HepG2 (cell line): Measurements from ENCODE around the gene TNFAIP8L1. TPM values are rescaled to one million over a fixed set of nuclear protein-coding genes. Genes with fewer than 3 reads are reported as not detected.
A peak's percentile ranks its signal among the peaks of the same experiment; 100 is the strongest.

Experiments used
- ATRX ChIP-seq: sonication (generic); formaldehyde crosslinking; IDR thresholded peaks from 2 replicates; pipeline ENCODE4 v1.4.0; 2020; ENCODE audit warnings: missing genetic modification reagents, borderline replicate concordance
- CAMTA2 ChIP-seq: sonication (generic); formaldehyde crosslinking; IDR thresholded peaks from 2 replicates; pipeline ENCODE4 v1.4.0; 2020; ENCODE audit warnings: mild to moderate bottlenecking, missing genetic modification reagents, borderline replicate concordance
- CREBL2 ChIP-seq: sonication (generic); formaldehyde crosslinking; IDR thresholded peaks from 2 replicates; pipeline ENCODE4 v1.8.1; 2023; ENCODE audit warnings: missing genetic modification reagents, mild to moderate bottlenecking, borderline replicate concordance
- FUBP1 ChIP-seq: sonication (generic); formaldehyde crosslinking; IDR thresholded peaks from 2 replicates; pipeline ENCODE4 v1.5.1; 2020; ENCODE audit warnings: missing genetic modification reagents, mild to moderate bottlenecking, borderline replicate concordance
- HMGA1 ChIP-seq: sonication (generic); formaldehyde crosslinking; conservative IDR thresholded peaks from 2 replicates; pipeline ENCODE4 v1.4.0; 2020; ENCODE audit warnings: missing genetic modification reagents
- KDM1A ChIP-seq: IDR thresholded peaks from 2 replicates; pipeline ENCODE4 v1.6.1; 2016; ENCODE audit warnings: missing compliant biosample characterization
- KMT2A ChIP-seq: sonication (generic); formaldehyde crosslinking; IDR thresholded peaks from 2 replicates; pipeline ENCODE4 v1.4.0; 2020; ENCODE audit warnings: missing genetic modification reagents
- LCORL ChIP-seq, 2 experiments: fragments of 450-650 bp in 1 of 2; sonication (generic) in 1 of 2; formaldehyde crosslinking in 1 of 2; IDR thresholded peaks; 2 replicates each; pipeline versions ENCODE4 v1.5.0 to v1.6.1; 2017 to 2020; ENCODE audit warnings: antibody characterized with exemption in 1 of 2, missing genetic modification reagents in 1 of 2
- MAFF ChIP-seq: IDR thresholded peaks from 2 replicates; pipeline ENCODE4 v1.6.1; 2011; ENCODE audit warnings: low read depth, low read length, improper control_type of control experiment
- SALL1 ChIP-seq: sonication (generic); formaldehyde crosslinking; IDR thresholded peaks from 2 replicates; pipeline ENCODE4 v1.8.0; 2022; ENCODE audit warnings: mild to moderate bottlenecking, missing genetic modification reagents
- SMARCC2 ChIP-seq: fragments of 450-650 bp; IDR thresholded peaks from 2 replicates; pipeline ENCODE4 v1.6.1; 2017; ENCODE audit warnings: antibody characterized with exemption, mild to moderate bottlenecking
- SNAPC2 ChIP-seq: sonication (generic); formaldehyde crosslinking; IDR thresholded peaks from 2 replicates; pipeline ENCODE4 v1.8.1; 2022; ENCODE audit warnings: mild to moderate bottlenecking, missing genetic modification reagents
- SPEN ChIP-seq: sonication (generic); formaldehyde crosslinking; IDR thresholded peaks from 2 replicates; pipeline ENCODE4 v1.5.1; 2020; ENCODE audit warnings: low read depth, mild to moderate bottlenecking, missing genetic modification reagents
- ZFP36L1 ChIP-seq: sonication (generic); formaldehyde crosslinking; IDR thresholded peaks from 2 replicates; pipeline ENCODE4 v1.8.0; 2022; ENCODE audit warnings: mild to moderate bottlenecking, missing genetic modification reagents, moderate library complexity
- ZNF205 ChIP-seq: IDR thresholded peaks from 2 replicates; pipeline ENCODE4 v1.6.1; 2018; ENCODE audit warnings: missing biosample characterization, missing genetic modification reagents
- ZNF274 ChIP-seq: sonication (generic); formaldehyde crosslinking; IDR thresholded peaks from 2 replicates; pipeline ENCODE4 v1.5.1; 2020; ENCODE audit warnings: mild to moderate bottlenecking, missing genetic modification reagents
- ZNF292 ChIP-seq: sonication (generic); formaldehyde crosslinking; IDR thresholded peaks from 2 replicates; pipeline ENCODE4 v1.8.1; 2022; ENCODE audit warnings: mild to moderate bottlenecking, low read depth, missing genetic modification reagents, borderline replicate concordance
- ZNF513 ChIP-seq: sonication (generic); formaldehyde crosslinking; conservative IDR thresholded peaks from 2 replicates; pipeline ENCODE4 v1.5.0; 2020; ENCODE audit warnings: missing genetic modification reagents
- ZNF557 ChIP-seq: sonication (generic); formaldehyde crosslinking; IDR thresholded peaks from 2 replicates; pipeline ENCODE4 v1.4.0; 2020; ENCODE audit warnings: missing genetic modification reagents
- ZNF580 ChIP-seq: IDR thresholded peaks from 2 replicates; pipeline ENCODE4 v1.6.1; 2016; ENCODE audit warnings: low read depth, borderline replicate concordance
- ZNF747 ChIP-seq: sonication (generic); formaldehyde crosslinking; IDR thresholded peaks from 2 replicates; pipeline ENCODE4 v1.8.1; 2023; ENCODE audit warnings: missing genetic modification reagents, mild to moderate bottlenecking, borderline replicate concordance
- ZNF772 ChIP-seq: sonication (generic); formaldehyde crosslinking; IDR thresholded peaks from 2 replicates; pipeline ENCODE4 v1.5.0; 2020; ENCODE audit warnings: mild to moderate bottlenecking, missing genetic modification reagents
- ZNF891 ChIP-seq: sonication (generic); formaldehyde crosslinking; IDR thresholded peaks from 2 replicates; pipeline ENCODE4 v1.5.0; 2020; ENCODE audit warnings: mild to moderate bottlenecking, missing genetic modification reagents
- polyA plus RNA-seq, 8 experiments: library from polyadenylated mRNA; depleted of rRNA in 3 of 8; stranded (reverse) in 7 of 8; unstranded in 1 of 8; fragments of >200 nt; fragmentation: Illumina TruSeq in 4 of 8; extraction: Trizol in 4 of 8; gene quantifications; 2 replicates each; pipeline versions ENCODE4 v1.2.1 to v1.2.3, GENCODE V29; 2011 to 2016; ENCODE audit warnings: low read depth in 4 of 8, missing spikeins in 1 of 8, mixed read lengths in 1 of 8; ENCODE audit not compliant: insufficient read depth in 1 of 8
- total RNA-seq, 5 experiments: library from RNA; depleted of rRNA; stranded (reverse); fragments of >200 nt; fragmentation: Illumina TruSeq; extraction: Trizol; gene quantifications; 2 replicates each; pipeline ENCODE4 v1.2.3, GENCODE V29; 2016; ENCODE audit warnings: low read depth in 1 of 5
- TF ChIP-seq, protein P1 (sequence below): sonication (generic); formaldehyde crosslinking; IDR thresholded peaks from 2 replicates; pipeline ENCODE4 v1.8.1; 2022; ENCODE audit warnings: mild to moderate bottlenecking, missing genetic modification reagents
- TF ChIP-seq, protein P2 (sequence below): sonication (generic); formaldehyde crosslinking; IDR thresholded peaks from 2 replicates; pipeline ENCODE4 v1.4.0; 2020; ENCODE audit warnings: missing genetic modification reagents, low read depth, mild to moderate bottlenecking, borderline replicate concordance

Gene TNFAIP8L1
- total and polyA plus RNA-seq, 2 of the 13 experiments (the other 11 are each of a cell fraction or from before 2014, with no cell fraction given): 13.4 to 21.4 TPM

GRCh38 chr19:4606921-4607678 lies 32.2 kb upstream of the TNFAIP8L1 start (continued):
- TF ChIP-seq, protein P1, sequence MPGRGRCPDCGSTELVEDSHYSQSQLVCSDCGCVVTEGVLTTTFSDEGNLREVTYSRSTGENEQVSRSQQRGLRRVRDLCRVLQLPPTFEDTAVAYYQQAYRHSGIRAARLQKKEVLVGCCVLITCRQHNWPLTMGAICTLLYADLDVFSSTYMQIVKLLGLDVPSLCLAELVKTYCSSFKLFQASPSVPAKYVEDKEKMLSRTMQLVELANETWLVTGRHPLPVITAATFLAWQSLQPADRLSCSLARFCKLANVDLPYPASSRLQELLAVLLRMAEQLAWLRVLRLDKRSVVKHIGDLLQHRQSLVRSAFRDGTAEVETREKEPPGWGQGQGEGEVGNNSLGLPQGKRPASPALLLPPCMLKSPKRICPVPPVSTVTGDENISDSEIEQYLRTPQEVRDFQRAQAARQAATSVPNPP (CRISPR knock-in tag): no peak
- TF ChIP-seq ZNF274 (CRISPR knock-in tag): peak; percentile 76
- no peak for TF ChIP-seq MAFF
- no peak for TF ChIP-seq ATRX (CRISPR knock-in tag)
- TF ChIP-seq ZFP36L1: no peak
- TF ChIP-seq SALL1 (CRISPR knock-in tag): peak; percentile 67
- TF ChIP-seq ZNF580: no peak
- peak; percentile 47; the same call in 1 of the 2 replicates for TF ChIP-seq SPEN (CRISPR knock-in tag)
- no peak for TF ChIP-seq FUBP1 (CRISPR knock-in tag)
- no peak for TF ChIP-seq KDM1A
- no peak for TF ChIP-seq KMT2A (CRISPR knock-in tag)
- 0 out of 2 replicates have a peak, but pooled peaks have one; percentile 26 for TF ChIP-seq ZNF772 (CRISPR knock-in tag)
- no peak for TF ChIP-seq SMARCC2
- TF ChIP-seq LCORL (IDR thresholded peaks at IDR 0.05): no peak
- TF ChIP-seq LCORL (CRISPR knock-in tag; IDR thresholded peaks at IDR 0.05): no peak
- TF ChIP-seq ZNF513 (CRISPR knock-in tag): no peak
- TF ChIP-seq SNAPC2 (CRISPR knock-in tag): no peak; the same call in 1 of the 2 replicates
- TF ChIP-seq ZNF292 (CRISPR knock-in tag): peak; percentile 50; the same call in 1 of the 2 replicates
- TF ChIP-seq, protein P2, sequence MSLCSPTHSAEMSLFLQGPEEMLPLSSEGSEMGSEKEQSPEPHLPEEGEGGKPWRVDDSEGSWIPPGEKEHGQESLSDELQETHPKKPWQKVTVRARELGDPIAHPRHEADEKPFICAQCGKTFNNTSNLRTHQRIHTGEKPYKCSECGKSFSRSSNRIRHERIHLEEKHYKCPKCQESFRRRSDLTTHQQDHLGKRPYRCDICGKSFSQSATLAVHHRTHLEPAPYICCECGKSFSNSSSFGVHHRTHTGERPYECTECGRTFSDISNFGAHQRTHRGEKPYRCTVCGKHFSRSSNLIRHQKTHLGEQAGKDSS (CRISPR knock-in tag): no peak
- no peak for TF ChIP-seq HMGA1 (CRISPR knock-in tag)
- TF ChIP-seq ZNF557 (CRISPR knock-in tag): no peak
- TF ChIP-seq CAMTA2 (CRISPR knock-in tag): no peak
- no peak for TF ChIP-seq ZNF205 (CRISPR knock-in tag)
- TF ChIP-seq ZNF747: no peak
- no peak for TF ChIP-seq ZNF891
- TF ChIP-seq CREBL2 (CRISPR knock-in tag): no peak
